K562 (cell line): ENCODE data around the gene SMIM30. TPM values are rescaled to one million over a fixed set of nuclear protein-coding genes. Genes with fewer than 3 reads are reported as not detected.

Experiments
- DPF2 ChIP-seq: fragments of 450-650 bp; IDR thresholded peaks from 2 replicates; pipeline ENCODE4 v1.6.1; 2016
- FUS ChIP-seq: fragments of 200-400 bp; formaldehyde crosslinking; optimal IDR thresholded peaks from 2 replicates; pipeline ENCODE3; 2017; ENCODE audit warnings: low read depth, low read length
- HIVEP1 ChIP-seq: fragments of 250-450 bp; sonication (Bioruptor Pico); IDR thresholded peaks from 2 replicates; pipeline ENCODE4 v1.4.0; 2020; ENCODE audit warnings: mild to moderate bottlenecking
- HMG20A ChIP-seq: fragments of 450-650 bp; formaldehyde crosslinking; conservative IDR thresholded peaks from 2 replicates; pipeline ENCODE4 v1.4.0; 2020; ENCODE audit warnings: mild to moderate bottlenecking, mixed read lengths
- KDM5B ChIP-seq: fragments of 200-600 bp; sonication (generic); IDR thresholded peaks from 2 replicates; pipeline ENCODE4 v1.6.1; 2012; ENCODE audit warnings: low read depth, mild to moderate bottlenecking, moderate library complexity, low read length, control low read depth, inconsistent platforms; ENCODE audit not compliant: insufficient replicate concordance
- MCM3 ChIP-seq: fragments of 450-650 bp; IDR thresholded peaks from 2 replicates; pipeline ENCODE4 v1.6.1; 2016
- NUFIP1 ChIP-seq: fragments of 450-650 bp; IDR thresholded peaks from 2 replicates; pipeline ENCODE4 v1.6.1; 2018; ENCODE audit not compliant: partially characterized antibody
- PML ChIP-seq: IDR thresholded peaks from 2 replicates; pipeline ENCODE4 v1.6.1; 2012; ENCODE audit warnings: low read length, inconsistent platforms
- RBM15 ChIP-seq: fragments of 200-400 bp; formaldehyde crosslinking; IDR thresholded peaks from 2 replicates; pipeline ENCODE4 v1.6.1; 2018; ENCODE audit warnings: mild to moderate bottlenecking, low read length, moderate library complexity; ENCODE audit not compliant: insufficient read depth
- RFX7 ChIP-seq: fragments of 250-450 bp; sonication (Bioruptor Pico); IDR thresholded peaks from 2 replicates; pipeline ENCODE4 v1.5.1; 2021; ENCODE audit warnings: mild to moderate bottlenecking
- SMARCE1 ChIP-seq: fragments of 450-650 bp; IDR thresholded peaks from 2 replicates; pipeline ENCODE4 v1.7.1; 2016; ENCODE audit warnings: mild to moderate bottlenecking
- ZBTB40 ChIP-seq, 2 experiments: fragments of 450-650 bp in 1 of 2; sonication (generic) in 1 of 2; formaldehyde crosslinking in 1 of 2; IDR thresholded peaks; 2 replicates each; pipeline versions ENCODE4 v1.7.1 to v1.9.0; 2016 to 2022; ENCODE audit warnings: inconsistent platforms in 1 of 2, mild to moderate bottlenecking in 1 of 2, missing genetic modification reagents in 1 of 2
- ZNF224 ChIP-seq: sonication (generic); formaldehyde crosslinking; IDR thresholded peaks from 2 replicates; pipeline ENCODE4 v1.8.0; 2022; ENCODE audit warnings: mild to moderate bottlenecking, missing genetic modification reagents
- ZNF695 ChIP-seq: fragments of 450-650 bp; formaldehyde crosslinking; IDR thresholded peaks from 2 replicates; pipeline ENCODE4 v1.4.0; 2020; ENCODE audit warnings: mild to moderate bottlenecking, moderate library complexity
- polyA plus RNA-seq, 8 experiments: library from polyadenylated mRNA; depleted of rRNA in 4 of 8; stranded (reverse) in 5 of 8; unstranded in 3 of 8; fragments of >200 nt; fragmentation: Nextera tagmentation in 2 of 8; fragmentation: Illumina TruSeq in 1 of 8; extraction: Ambion mirVana in 2 of 8; extraction: Trizol in 1 of 8; gene quantifications; 2 replicates each; pipeline versions ENCODE4 v1.2.1 to v1.2.3, GENCODE V29; 2011 to 2014; ENCODE audit warnings: inconsistent platforms in 1 of 8, missing spikeins in 1 of 8
- total RNA-seq, 7 experiments: library from RNA; depleted of rRNA in 6 of 7; stranded (reverse); fragments of >200 nt in 6 of 7; fragmentation: Illumina TruSeq in 2 of 7; extraction: Trizol in 2 of 7; gene quantifications; 2 replicates each; pipeline versions ENCODE4 v1.2.1 to v1.2.3, GENCODE V29; 2011 to 2021; ENCODE audit warnings: low replicate concordance in 1 of 7
- TF ChIP-seq, protein P1 (sequence below): fragments of 250-450 bp; sonication (Bioruptor Pico); IDR thresholded peaks from 2 replicates; pipeline ENCODE4 v1.8.0; 2022; ENCODE audit warnings: moderate library complexity, mild to moderate bottlenecking, inconsistent platforms
- TF ChIP-seq, protein P2 (sequence below): sonication (generic); formaldehyde crosslinking; IDR thresholded peaks from 2 replicates; pipeline ENCODE4 v1.8.0; 2022; ENCODE audit warnings: mild to moderate bottlenecking, low read depth, missing genetic modification reagents
- TF ChIP-seq, protein P3 (sequence below): sonication (generic); formaldehyde crosslinking; IDR thresholded peaks from 2 replicates; pipeline ENCODE4 v1.8.0; 2022; ENCODE audit warnings: mild to moderate bottlenecking, missing genetic modification reagents, borderline replicate concordance

Gene SMIM30
- total and polyA plus RNA-seq, 9 of the 15 experiments (the other 6 are each of a cell fraction or from before 2014, with no cell fraction given) = 161 to 891 (median 316) TPM

DNA sequence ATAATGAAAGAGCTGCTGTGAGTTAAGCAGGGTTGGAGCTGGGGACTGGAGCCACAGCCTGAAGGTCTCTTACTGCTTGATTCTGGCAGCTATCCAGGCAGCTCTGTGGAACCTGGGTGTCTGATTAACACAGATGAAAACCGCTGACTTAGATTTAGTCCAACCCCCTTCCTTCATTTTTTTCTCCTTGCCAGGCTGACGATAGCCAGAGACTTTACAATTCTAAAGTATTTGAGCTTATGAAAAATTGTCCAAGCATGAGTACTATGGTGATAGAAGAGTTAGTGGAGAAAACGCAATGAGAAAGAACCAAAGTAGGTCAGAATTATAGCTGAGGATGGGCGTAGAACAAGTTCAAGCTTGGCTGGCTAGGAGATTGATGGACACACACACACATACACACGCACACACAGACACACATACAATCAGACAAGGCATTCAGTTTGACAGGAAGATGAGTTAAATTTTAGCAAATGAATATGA lies 18.2 kb downstream of the SMIM30 start (continued):
- TF ChIP-seq ZBTB40 (IDR thresholded peaks at IDR 0.05) = no peak
- no peak for TF ChIP-seq ZBTB40 (CRISPR knock-in tag; IDR thresholded peaks at IDR 0.05)
- no peak for TF ChIP-seq RBM15
- no peak for TF ChIP-seq ZNF224 (CRISPR knock-in tag)
- no peak for TF ChIP-seq PML
- TF ChIP-seq, protein P1, sequence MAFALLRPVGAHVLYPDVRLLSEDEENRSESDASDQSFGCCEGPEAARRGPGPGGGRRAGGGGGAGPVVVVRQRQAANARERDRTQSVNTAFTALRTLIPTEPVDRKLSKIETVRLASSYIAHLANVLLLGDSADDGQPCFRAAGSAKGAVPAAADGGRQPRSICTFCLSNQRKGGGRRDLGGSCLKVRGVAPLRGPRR (CRISPR knock-in tag) = no peak
- TF ChIP-seq NUFIP1 = no peak
- no peak for TF ChIP-seq DPF2
- TF ChIP-seq, protein P2, sequence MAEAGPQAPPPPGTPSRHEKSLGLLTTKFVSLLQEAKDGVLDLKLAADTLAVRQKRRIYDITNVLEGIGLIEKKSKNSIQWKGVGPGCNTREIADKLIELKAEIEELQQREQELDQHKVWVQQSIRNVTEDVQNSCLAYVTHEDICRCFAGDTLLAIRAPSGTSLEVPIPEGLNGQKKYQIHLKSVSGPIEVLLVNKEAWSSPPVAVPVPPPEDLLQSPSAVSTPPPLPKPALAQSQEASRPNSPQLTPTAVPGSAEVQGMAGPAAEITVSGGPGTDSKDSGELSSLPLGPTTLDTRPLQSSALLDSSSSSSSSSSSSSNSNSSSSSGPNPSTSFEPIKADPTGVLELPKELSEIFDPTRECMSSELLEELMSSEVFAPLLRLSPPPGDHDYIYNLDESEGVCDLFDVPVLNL = no peak
- TF ChIP-seq KDM5B = no peak
- no peak for TF ChIP-seq FUS
- no peak for TF ChIP-seq RFX7 (CRISPR knock-in tag)
- 0 out of 2 replicates have a peak, but pooled peaks have one; percentile 1 for TF ChIP-seq MCM3
- TF ChIP-seq, protein P3, sequence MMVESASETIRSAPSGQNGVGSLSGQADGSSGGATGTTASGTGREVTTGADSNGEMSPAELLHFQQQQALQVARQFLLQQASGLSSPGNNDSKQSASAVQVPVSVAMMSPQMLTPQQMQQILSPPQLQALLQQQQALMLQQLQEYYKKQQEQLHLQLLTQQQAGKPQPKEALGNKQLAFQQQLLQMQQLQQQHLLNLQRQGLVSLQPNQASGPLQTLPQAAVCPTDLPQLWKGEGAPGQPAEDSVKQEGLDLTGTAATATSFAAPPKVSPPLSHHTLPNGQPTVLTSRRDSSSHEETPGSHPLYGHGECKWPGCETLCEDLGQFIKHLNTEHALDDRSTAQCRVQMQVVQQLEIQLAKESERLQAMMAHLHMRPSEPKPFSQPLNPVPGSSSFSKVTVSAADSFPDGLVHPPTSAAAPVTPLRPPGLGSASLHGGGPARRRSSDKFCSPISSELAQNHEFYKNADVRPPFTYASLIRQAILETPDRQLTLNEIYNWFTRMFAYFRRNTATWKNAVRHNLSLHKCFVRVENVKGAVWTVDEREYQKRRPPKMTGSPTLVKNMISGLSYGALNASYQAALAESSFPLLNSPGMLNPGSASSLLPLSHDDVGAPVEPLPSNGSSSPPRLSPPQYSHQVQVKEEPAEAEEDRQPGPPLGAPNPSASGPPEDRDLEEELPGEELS = no peak
- TF ChIP-seq HIVEP1 = no peak
- no peak for TF ChIP-seq ZNF695 (CRISPR knock-in tag)
- no peak for TF ChIP-seq HMG20A (CRISPR knock-in tag)
- no peak for TF ChIP-seq SMARCE1
